Measurements from ENCODE around the gene TBXT. TPM values are rescaled to one million over a fixed set of nuclear protein-coding genes. Genes with fewer than 3 reads are reported as not detected.

TBXT gene
- total and polyA plus RNA-seq, 2 of the 8 experiments (the other 6 are each of a cell fraction or from before 2014, with no cell fraction given): 0.18 to 0.24 TPM

GRCh38 chr6:166151798-166152197 lies 15.9 kb downstream of the TBXT start:
- FAIRE-seq (no peak), DNase-seq (ENCODE audit: low read depth in 1 of 2, low spot score in 2 of 2) (no peak)
- no peak overlapping the region for H4K91ac ChIP-seq (replicated peaks; ENCODE audit: insufficient read length, low read length)
- no peak overlapping the region for H4K5ac ChIP-seq (ENCODE audit: insufficient read length, low read depth, low read length)
- H3K27me3 ChIP-seq (replicated peaks in 1 of 4; ENCODE audit: control insufficient read depth in 3 of 4, extremely low read depth in 1 of 4, insufficient read depth in 3 of 4, low read length in 3 of 4): no peaks in the 10 kb centered on the region
- H2BK5ac ChIP-seq (ENCODE audit: low read depth, low read length): no peak overlapping the region
- no peak overlapping the region for H2BK12ac ChIP-seq (ENCODE audit: low read depth, low read length)
- no peaks in the 10 kb centered on the region for H3K36me3 ChIP-seq (ENCODE audit: control insufficient read depth in 2 of 4, insufficient read depth in 4 of 4, low read length in 3 of 4)
- H3K56ac ChIP-seq (replicated peaks; ENCODE audit: insufficient read length, low read depth, low read length): no peak overlapping the region
- CTCF ChIA-PET (ENCODE audit: partially characterized antibody): interaction anchor here (1.0 kb wide), 1 partner anchor 266 kb away, joined by 6 read pairs; no protein-coding TSS in a partner anchor
- no peak overlapping the region for H2BK20ac ChIP-seq (ENCODE audit: low read length)
- 88% methylated on average over 1 of the region's 1 CpG; no CpG with 5 or more reads in 1 of the 2 experiments for WGBS, 2 experiments (ENCODE audit: extremely low coverage in 1 of 2, insufficient coverage in 1 of 2, insufficient read length in 1 of 2, insufficient replicate concordance in 2 of 2, low coverage in 1 of 2, low lambda C conversion rate in 2 of 2, missing lambda C conversion rate in 1 of 2)
- H2AK5ac ChIP-seq (ENCODE audit: low read depth, low read length): no peak overlapping the region
- no peak overlapping the region for H3K9ac ChIP-seq (replicated peaks in 1 of 4; ENCODE audit: extremely low read depth in 1 of 4, low read depth in 3 of 4, low read length in 3 of 4)
- H4K20me1 ChIP-seq (replicated peaks in 1 of 2; ENCODE audit: control insufficient read depth in 1 of 2, insufficient read depth in 2 of 2, low read length in 2 of 2): no peaks in the 10 kb centered on the region
- H2BK120ac ChIP-seq (replicated peaks; ENCODE audit: low read depth, low read length): no peak overlapping the region
- H3K27ac ChIP-seq (ENCODE audit: low read depth, low read length): no peak overlapping the region
- peaks cover 0 to 6% of the 10 kb centered on the region in 2 experiments; a peak in 1 of 4 replicates for H3K9me3 ChIP-seq (ENCODE audit: insufficient read depth in 2 of 2, low read depth in 1 of 2, low read length in 1 of 2)
- no peak overlapping the region for H3K4ac ChIP-seq (replicated peaks; ENCODE audit: insufficient read length, low read depth, low read length)
- POLR2A ChIA-PET (ENCODE audit: partially characterized antibody): no interaction called here
- H3K79me1 ChIP-seq (ENCODE audit: low read depth, low read length): no peaks in the 10 kb centered on the region
- no peak overlapping the region for H3K4me3 ChIP-seq (ENCODE audit: extremely low read depth in 1 of 4, insufficient read depth in 2 of 4, low read depth in 3 of 4, low read length in 4 of 4)
- no peaks in the 10 kb centered on the region for H3K79me2 ChIP-seq (ENCODE audit: control insufficient read depth in 1 of 2, insufficient read depth in 2 of 2, low read length in 2 of 2)
- no peak overlapping the region for H3K23ac ChIP-seq (ENCODE audit: insufficient read length)
- TF ChIP-seq HDAC6 (IDR thresholded peaks at IDR 0.05; ENCODE audit: low read depth, low read length) (no peak), TAF7 (optimal IDR thresholded peaks at IDR 0.05; ENCODE audit: borderline replicate concordance, low read depth, low read length) (no peak), TAF1 (IDR thresholded peaks at IDR 0.05; ENCODE audit: low read depth, low read length) (no peak)
- H3K14ac ChIP-seq (ENCODE audit: insufficient read length): no peak overlapping the region
- no peak overlapping the region for H2AFZ ChIP-seq (ENCODE audit: low read length)
- H3K18ac ChIP-seq (ENCODE audit: extremely low read depth, low read length): no peak overlapping the region
- no peak overlapping the region for H4K8ac ChIP-seq (ENCODE audit: extremely low read depth, insufficient read depth, low read length)
- no peak overlapping the region for H2BK15ac ChIP-seq (ENCODE audit: low read length)
- no peaks in the 10 kb centered on the region for H3K23me2 ChIP-seq (ENCODE audit: low read depth, low read length)
- H3K4me1 ChIP-seq (replicated peaks in 1 of 4; ENCODE audit: control insufficient read depth in 3 of 4, insufficient read depth in 4 of 4, low read length in 3 of 4): no peaks in the 10 kb centered on the region
- H3K4me2 ChIP-seq (ENCODE audit: insufficient read depth in 1 of 2, low read depth in 2 of 2, low read length in 2 of 2): no peak overlapping the region

Measured in H1 (cell line).